Pons (tissue), 1 donor: ENCODE measurements around the gene GLB1L2.

Experiments used
- DNase-seq: peaks from one replicate; pipeline ENCODE4 v3.0.0-alpha.2; 2016; ENCODE audit warnings: low spot score

The GLB1L2 gene

DNA sequence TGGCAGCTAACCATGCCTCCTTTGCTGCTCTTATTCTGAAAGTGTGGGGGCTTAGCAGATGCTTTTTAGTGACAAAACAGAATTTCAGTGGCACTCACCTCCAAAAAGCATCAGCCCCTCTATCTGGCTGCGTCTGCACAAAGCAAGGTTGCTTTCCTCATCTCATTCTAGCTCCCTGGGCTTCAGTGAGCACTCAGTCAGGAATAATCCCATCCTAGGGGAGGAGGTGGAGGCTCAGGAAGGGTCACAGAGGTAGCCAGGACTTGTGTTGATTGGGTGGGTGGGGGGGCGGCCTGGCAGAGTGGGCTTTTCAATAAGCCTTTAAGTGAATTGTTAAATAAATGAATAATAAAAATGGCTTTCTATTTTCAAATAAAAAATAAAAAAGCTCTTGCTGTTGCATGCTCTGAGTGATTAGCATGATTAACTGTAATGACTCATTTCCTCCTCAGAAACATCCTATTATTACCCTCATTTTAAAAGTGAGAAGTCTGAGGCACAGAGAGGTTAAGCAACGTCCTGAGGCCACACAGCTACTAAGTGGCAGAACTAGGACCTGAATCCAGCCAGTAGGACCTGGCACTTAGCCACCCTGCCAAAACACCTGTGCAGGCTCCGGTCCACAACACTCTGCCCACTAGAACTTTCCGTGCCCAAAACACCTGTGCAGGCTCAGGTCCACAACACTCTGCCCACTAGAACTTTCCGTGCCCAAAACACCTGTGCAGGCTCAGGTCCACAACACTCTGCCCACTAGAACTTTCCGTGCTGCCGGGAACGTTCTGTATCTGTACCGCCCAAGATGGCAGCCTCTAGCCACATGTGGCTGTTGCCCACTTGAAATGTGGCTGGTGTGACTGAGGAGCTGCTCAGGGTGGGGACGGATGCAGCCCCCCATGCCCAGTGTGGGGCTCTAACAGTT, 74.7 kb downstream of the GLB1L2 start:
- DNase-seq, result no peak

DNA sequence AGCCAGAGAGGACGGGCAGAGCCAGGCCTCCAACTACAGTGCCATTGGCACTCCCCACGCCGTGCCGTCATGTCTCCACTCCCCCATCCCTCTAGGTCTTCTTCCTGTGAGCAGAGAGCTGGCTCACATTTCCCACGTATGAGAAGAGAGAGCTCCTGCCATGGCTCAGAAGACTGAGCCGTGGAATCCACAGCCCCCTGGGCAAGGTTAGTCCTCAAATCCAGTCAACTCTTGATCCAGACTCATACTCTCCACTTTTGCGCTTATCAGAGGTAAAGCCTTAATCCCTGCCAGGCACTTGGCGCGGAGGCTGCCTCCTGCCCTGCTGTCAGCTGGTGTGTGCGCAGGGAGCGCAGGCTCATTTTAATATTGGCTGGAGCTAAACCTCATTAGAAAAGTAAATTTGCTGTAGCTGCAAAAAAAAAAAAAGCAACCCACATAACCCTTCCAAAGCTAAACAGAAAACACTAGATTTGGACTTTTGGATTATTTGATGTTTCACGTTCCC, 75.6 kb downstream of the GLB1L2 start:
- peak; percentile 24 for DNase-seq

DNA sequence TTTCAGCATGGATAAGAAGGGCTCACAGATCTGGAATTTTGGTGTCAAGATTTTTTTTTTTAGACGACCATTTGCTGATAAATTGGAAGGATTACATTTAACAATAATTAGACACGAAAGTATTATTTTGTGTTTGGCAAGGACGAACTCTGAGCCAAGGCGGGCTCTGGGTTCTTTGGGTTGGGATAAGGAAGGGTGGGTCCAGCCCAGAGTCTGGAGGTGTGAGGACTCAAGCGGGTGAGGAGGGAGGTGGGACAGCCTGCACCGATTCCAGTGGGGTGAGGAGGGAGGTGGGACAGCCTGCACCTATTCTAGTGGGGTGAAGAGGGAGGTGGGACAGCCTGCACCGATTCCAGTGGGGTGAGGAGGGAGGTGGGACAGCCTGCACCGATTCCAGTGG, 76.1 kb downstream of the GLB1L2 start:
- no peak for DNase-seq

DNA sequence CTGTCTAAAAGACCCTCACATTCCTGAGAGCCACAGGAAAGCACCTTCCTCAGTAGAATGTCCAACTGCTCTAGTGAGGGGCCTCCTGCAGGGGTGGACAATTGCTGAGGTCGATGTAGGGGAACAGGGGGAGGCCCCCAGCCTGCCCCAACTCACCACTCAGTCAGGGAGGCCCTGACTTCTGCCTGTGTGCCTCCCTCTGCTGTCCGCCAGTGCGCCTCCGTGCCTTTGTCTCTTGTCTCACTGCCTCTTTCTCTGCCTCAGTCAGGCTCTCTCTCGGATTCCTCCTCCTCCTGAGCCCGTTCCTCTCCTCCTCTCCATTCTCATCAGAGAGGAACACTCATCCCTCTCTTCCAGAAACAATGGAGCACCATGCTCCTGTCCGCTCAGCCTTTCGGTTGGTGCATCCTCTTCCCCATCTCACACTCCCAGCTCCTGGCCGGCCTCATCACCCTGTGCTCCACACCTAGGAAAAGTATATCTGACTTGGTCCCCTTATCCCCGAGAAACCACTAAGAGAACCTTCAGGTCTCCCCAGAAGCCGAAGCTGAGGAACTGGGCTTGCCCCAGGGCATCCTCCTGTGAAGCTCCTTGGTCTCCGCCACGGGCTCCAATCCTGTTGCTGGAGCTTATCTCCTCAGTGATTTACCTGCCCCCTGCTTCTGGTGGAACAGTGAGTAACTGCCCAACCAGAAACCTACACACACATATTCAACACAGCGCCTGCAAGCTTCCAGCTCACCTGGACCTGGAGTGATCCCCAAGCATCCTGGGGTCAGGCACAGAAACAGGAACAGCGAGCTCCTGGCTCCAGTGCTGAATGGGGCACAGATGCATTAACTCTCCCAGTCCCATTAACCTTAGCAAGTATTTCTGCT, 78.0 kb downstream of the GLB1L2 start:
- peak; percentile 58 for DNase-seq

DNA sequence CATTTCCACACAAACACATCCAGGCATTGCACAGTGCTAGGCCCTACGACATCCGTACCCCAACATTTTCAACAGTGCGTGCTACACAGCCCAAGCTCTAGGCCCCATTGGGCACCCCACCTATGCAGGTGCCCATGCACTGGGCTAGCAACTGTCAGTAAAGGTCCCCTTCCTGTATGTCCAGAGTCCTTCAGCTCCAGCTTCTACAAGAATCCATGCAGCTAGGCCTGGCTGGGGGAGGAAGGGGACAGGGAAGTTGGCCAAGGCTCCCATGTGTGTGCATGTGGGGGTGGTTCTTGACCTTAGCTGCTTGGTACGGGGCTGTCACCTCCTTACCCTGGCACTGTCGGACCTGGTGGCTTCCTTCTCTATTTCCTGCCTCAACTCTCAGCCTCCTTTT, 79.0 kb downstream of the GLB1L2 start:
- no peak for DNase-seq

DNA sequence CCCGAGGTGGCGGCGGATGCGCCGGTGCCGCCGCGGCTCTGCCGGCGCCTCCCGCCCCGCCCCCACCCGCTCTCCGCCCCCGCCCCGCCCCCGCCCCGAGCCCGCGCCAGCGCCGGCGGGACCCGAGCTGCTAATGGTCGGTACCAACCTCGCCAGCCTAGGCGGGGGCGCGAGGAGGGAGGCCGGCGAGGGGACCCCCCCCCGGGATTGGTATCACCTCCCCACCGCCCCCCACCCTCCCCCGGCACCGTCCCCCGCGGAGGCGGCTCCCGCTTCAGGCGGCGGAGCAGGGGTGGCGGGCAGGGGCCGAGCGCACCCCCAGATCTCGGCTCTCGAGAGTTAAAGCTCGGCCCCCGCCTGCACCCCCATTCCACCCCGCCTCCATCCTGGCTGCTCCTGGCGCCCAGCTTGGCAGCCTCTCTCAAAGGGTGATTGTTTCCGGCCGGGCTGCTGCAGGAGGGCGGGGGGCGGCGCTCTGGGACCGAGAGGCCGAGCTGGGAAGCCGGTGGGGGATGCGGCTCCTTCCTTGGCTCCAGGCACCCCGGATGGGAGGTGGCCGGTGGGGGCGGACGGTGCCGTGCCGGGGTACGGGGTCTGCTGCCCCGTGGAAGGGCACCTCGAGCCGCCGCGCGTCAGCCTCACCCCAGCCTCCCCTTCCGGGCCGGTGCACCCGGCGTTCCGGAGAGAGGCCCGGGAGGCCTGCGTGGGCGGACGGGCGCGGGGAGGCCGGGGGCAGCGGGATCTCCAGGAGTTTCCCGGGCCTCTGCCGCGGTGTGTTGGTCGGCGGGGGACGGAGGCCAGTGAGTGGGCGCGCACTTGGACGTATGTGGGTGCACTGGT, 80.6 kb downstream of the GLB1L2 start, which contains the start of gene B3GAT1:
TSS of gene B3GAT1 (minus strand) at position 40 of the 840 bp plus-strand sequence. CDS start 24,583 bp downstream, outside the sequence.
- DNase-seq, result peak; percentile 91

DNA sequence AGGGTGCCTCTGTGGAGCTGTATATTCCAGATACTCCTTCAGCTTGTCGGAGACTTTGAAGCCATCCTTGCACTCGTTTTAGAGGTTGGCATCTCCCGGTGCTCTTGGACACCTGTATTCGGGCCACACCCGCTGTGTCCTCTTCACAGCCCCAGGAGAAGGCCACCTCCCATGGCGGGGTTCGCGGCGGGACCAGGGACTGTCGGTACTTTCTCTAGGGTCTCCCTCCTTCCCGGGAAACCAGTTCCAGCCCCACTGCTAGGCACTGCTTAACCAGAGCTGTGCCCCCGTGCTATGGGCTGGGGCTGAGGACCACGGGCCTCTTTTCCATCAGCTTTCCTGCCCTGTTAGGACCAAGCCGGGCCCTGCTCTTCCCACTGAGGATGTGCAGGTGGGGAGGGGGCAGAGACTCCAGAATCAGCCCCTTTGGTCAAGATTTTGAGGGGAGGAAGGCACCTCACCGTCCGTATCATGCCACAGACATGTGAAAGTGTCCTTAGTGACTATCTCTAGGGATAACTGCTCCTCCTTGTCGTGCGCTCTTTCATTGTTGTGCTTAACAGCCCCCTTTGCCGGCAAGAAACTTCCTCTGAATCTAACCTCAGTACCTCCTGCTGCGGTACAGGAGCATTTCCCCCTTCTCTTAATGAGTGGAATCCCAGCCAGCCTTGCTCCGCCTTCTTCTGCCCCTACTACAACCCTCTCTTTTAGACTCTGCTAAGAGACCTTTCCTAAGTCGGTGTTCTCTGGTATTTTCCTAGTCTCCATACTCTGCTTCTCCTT, 81.4 kb downstream of the GLB1L2 start:
- peak; percentile 19 for DNase-seq

DNA sequence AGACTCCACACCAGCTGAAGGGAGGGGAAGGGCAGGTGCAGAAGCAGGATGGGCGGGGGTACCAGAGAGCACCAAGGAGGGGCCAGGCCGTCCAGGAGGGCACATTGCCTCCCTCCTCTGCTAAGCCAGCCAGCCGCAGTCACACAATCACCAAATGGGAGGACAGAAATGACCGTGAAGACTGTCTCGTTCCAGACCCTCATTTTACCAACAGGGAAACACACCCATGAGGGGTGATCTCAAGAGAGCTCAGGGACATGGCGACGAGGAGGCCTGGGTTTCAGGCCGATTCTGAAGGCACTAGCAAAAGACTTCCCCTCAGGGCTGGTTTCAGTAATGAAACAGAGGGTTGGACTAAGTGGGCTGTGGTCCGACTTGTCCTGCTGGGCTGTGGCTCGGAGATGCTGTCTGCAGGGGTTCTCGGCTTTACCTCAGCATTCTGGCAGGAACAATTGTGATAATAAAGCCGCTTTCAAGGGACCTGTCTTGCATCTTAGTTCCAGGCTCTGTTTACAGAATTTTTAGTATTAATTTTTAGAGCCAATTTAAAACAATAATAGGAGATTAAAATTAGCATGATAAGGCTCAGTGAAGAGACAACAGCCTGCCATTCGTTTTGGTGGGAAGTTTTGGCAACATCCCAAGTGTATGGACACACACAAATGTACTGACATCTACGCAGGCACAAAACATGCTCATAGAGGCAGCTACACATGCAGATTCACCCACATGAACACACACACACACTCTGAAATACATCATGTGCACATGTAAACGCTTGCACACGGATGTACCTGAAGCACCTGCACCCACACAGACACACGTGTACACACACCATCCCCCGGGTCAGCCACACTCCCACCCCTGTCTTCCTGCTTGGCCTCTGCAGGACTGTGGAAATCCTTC, 82.3 kb downstream of the GLB1L2 start:
- peak; percentile 53 for DNase-seq

DNA sequence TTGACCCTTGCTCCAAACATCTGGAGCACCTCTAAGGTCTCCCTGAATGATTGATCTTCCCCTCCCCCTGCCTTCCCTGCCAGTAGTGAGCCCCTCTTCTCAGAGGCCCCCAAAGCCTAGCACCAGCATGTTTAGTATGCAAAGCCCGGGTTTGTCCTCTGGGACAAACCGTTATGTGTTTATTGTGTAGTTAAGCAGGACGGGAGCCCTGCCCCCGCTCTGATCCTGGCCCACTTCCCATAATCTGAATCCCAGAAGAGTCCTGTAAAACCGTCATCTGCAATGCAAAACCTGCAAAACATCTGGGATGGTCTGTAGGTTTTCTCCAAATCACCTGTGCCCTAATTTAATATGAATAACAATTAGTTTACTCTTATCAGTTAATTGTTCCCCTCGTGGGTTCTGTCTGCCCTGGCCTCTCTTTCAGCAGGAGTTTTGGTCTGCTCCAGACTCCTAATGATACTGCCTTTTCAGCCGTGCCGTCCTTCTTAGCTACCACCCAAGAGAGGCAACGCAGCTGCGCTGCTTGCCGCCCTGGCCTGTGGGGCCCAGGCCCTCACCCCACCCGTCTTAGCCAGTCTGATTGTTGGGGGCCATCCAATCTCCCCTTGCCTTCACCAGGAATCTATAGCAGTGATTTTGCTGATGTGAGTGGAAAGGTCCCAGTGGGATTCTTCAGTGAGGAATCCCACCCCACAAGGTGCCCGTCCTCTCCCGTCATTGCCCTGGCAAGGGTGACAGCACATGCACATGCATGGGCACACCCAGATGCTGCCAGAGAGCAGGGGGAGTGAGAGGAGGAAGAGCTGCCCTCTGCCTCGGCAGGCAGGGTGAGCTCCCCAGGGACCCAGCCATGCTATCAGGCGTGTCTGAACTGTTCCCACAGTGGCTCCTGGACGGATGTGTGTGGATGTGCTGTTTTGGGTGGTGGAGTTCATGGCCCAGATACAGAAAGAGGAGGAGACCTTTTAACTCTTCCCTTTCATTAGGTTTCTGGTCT, 83.3 kb downstream of the GLB1L2 start:
- peak; percentile 87 for DNase-seq

DNA sequence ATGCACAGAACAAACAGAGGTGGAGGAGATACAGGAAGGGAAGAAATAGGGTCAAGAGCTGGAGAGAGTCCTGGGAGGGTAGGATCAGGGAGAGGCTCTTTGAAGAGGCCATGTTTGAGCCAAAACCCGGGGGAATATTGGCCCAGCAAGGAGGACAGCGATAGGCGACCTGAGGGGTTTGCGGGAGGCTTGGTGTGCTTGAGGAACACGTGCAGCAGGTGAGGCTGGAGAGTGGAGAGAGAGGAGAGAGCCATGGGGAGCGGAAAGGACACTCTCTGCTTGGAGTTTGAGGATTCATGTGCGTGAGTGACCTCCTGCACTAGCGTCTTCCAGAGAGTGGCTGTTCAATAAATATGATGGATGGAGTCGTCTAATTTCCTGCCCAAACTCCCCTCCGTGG, 84.9 kb downstream of the GLB1L2 start:
- DNase-seq, result no peak

DNA sequence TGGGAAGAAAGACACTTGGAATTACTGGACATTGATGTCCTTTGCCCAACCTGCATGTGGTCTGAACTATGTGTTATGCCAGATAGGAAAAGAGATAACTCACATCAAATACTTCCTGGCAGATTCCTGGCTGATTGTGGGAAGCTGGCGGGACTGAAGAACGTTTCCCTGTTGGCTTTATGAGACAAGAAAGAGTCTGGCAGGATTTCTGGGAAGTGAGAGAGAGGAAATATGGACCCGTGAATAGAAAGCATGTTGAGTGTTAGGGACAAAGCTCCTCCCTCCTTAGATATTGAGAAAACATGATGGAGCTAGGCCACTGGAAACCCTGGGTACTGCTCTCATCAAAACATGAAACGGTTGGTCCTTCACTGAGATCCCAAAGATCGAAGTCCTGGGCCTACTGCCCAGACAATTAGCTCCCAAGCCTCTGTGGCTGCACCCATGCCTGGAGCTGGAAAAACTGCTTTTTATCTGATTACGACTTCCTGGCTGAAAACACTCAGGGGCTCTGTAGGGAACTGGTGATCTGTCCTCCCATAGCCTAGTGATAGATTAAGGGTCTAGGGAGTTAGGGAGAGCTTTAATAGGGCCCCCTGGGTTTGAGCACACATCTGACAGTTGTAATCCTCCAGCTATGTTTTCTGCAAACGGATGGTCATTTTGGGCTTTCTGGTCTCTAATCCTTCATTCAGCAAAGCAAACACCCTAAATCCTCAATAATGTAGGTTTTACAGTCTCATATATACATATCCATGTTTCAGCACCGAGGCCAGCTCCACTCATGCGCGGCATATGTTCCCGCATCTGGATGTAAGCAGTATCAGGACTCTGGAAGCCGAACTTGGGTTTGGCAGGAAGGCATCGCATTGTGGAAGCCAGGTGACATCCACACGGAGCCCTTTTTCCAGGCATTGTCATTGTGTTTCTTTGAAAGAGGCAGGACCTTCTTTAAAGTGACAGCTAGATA, 86.4 kb downstream of the GLB1L2 start:
- DNase-seq, result peak; percentile 42

DNA sequence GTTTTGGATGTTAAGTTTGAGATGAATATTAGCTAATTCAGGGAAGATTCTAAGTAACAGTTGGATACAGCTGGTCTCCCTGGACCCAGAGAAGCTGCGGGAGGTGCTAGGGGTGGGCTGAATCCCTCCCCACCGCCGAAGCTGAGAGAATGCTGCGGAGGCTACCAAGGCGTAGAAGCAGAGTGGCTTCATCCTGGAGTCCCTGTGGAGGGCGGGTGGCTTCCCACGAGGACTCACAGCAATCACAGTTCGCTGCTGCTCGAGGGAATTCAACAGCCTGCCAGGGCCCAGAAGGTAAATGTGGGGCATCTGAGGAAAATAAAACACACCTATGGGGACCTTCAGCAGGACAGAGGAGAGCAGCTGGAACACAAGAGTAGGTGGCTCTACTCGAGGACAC, 91.3 kb downstream of the GLB1L2 start:
- no peak for DNase-seq

DNA sequence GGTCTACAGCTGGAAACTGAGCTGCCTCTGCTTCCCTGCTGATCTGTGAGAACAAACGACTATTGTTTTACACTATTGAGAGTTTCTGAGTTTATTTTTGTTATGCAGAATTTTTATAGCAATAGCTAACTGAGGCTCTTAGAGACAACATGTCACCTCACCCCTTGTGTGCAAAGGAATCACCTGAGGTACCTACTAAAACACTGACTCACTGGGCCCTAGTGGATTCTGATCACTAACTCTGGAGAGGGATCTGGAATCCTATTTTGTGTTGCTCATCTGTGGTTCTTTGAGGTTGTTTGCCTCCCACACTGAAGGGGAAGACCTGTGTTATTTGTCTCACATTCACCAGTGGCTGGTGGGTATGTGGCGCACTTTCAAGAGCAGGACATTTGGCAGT, 93.6 kb downstream of the GLB1L2 start:
- DNase-seq, result peak; percentile 64
